NCI-H226 (cell line): ENCODE results near the gene CAPN3.

Experiments used
- DNase-seq: peaks from one replicate; pipeline ENCODE4 v3.0.0-alpha.2; 2015

CAPN3 gene

GRCh38 chr15:42358141-42358540 lies 1.2 kb upstream of the CAPN3 start:
- no peak for DNase-seq

GRCh38 chr15:42359985-42360384 lies 684 bp downstream of the CAPN3 start:
- DNase-seq: no peak

GRCh38 chr15:42360535-42361112 lies 1.3 kb downstream of the CAPN3 start:
- no peak for DNase-seq

GRCh38 chr15:42363487-42363886 lies 4.2 kb downstream of the CAPN3 start:
- DNase-seq: no peak

- DNase-seq: no peak
These were observed 4.6 kb downstream of the CAPN3 start for GRCh38 chr15:42363942-42364341.

- DNase-seq: no peak
These were observed 5.2 kb downstream of the CAPN3 start for GRCh38 chr15:42364529-42364928.

GRCh38 chr15:42365921-42366550 lies 6.7 kb downstream of the CAPN3 start:
- no peak for DNase-seq

- no peak for DNase-seq
These were observed 7.7 kb downstream of the CAPN3 start for GRCh38 chr15:42367041-42367440.

GRCh38 chr15:42368096-42368495 lies 8.8 kb downstream of the CAPN3 start:
- DNase-seq: no peak

GRCh38 chr15:42371096-42371495 lies 11.8 kb downstream of the CAPN3 start:
- DNase-seq: no peak

- DNase-seq: no peak
These were observed 14.0 kb downstream of the CAPN3 start for GRCh38 chr15:42373274-42373673.

- DNase-seq: no peak
These were observed 14.6 kb downstream of the CAPN3 start for GRCh38 chr15:42373936-42374335.

- no peak for DNase-seq
These were observed 15.5 kb downstream of the CAPN3 start for GRCh38 chr15:42374810-42375209.

GRCh38 chr15:42375252-42375651 lies 16.0 kb downstream of the CAPN3 start:
- DNase-seq: no peak

GRCh38 chr15:42375941-42376340 lies 16.6 kb downstream of the CAPN3 start:
- DNase-seq: no peak

GRCh38 chr15:42378011-42378410 lies 18.7 kb downstream of the CAPN3 start:
- DNase-seq: no peak

- no peak for DNase-seq
These were observed 25.3 kb downstream of the CAPN3 start for GRCh38 chr15:42384597-42384996.

GRCh38 chr15:42385206-42385979 lies 26.1 kb downstream of the CAPN3 start:
- DNase-seq: no peak

- DNase-seq: no peak
These were observed 26.8 kb downstream of the CAPN3 start for GRCh38 chr15:42385980-42386700.

- DNase-seq: no peak
These were observed 28.3 kb downstream of the CAPN3 start for GRCh38 chr15:42387603-42388002.

- DNase-seq: no peak
These were observed 33.2 kb downstream of the CAPN3 start for GRCh38 chr15:42392309-42393024.

GRCh38 chr15:42394106-42394505 lies 34.8 kb downstream of the CAPN3 start:
- no peak for DNase-seq

- no peak for DNase-seq
These were observed 36.5 kb downstream of the CAPN3 start for GRCh38 chr15:42395838-42396237.
